ENCODE results near the gene TAL1. TPM values are rescaled to one million over a fixed set of nuclear protein-coding genes. Genes with fewer than 3 reads are reported as not detected.
"Not testable (repeated sequence)": the region's sequence is repeated elsewhere in the genome, so short reads cannot be mapped to it uniquely, and the experiment has no call there.

TAL1 gene
- 1 to 10 TPM; 1.5 to 2.1 (median 1.7) TPM for total RNA-seq
- polyA plus RNA-seq: 1 to 10 TPM in 1 of 3 donors, under 1 TPM in 2; 0.73 to 1.7 (median 0.92) TPM
- long read RNA-seq, donor 1, partial matches to known transcripts: 1 of 1 reads
- long read RNA-seq, donor 1, other reads (novel, unspliced or antisense): 0 of 1 reads
- long read RNA-seq, donor 2: 0 reads

DNA sequence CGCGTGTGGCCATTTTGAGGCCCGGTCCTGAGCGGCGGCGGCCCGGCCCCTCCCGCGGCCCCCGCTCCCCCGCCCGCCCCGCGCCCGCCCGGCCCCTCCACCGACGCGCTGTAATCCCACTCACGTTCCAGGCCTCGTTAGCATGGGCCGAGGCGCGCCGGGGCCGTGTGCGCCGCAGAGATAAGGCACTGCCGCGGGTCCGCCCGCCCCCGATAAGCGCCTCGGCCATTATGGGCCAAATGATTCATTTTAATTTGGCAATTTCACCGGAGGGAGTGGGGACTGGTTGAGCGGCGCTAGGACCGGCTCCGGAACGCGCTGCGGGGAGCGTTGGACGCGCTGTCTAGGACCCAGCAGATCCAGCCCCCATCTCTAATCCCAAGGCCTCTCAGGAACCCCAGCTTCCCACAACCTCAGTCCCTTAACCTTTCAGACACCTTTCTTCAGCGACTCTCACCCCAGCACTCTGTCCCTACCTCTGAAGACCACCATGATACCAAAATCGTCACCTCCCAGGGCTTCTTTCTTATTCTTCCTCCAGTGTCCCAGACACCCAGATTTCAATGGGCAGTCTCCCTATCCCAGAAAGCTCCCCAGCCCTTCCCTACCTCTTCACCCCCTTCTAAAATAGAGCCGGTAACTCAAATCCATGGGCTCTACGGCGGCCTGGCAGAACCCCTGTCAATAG is at the start of gene TAL1:
Gene TAL1 (minus strand): TSS at position 39 of the 688 bp plus-strand sequence. CDS start 6,337 bp downstream, outside the sequence.
- peaks cover 7 to 72% (median 29%) of the 10 kb centered on the region in 3 donors for H3K27me3 ChIP-seq (ENCODE audit: insufficient read depth in 3 of 3, low read length in 2 of 3)
- ATAC-seq (peak; percentile 32 to 50 (median 34)), DNase-seq (peak in 1 of 2 donors; percentile 54)
- H3K4me3 ChIP-seq: peak within 1 kb of the TSS; percentile 62
- intact Hi-C loops (cut with DNase I): no loop called here
- peaks cover 6% of the 10 kb centered on the region for H3K4me1 ChIP-seq
- no peaks in the 10 kb centered on the region for H3K36me3 ChIP-seq (ENCODE audit: insufficient read depth in 1 of 2, low read depth in 1 of 2)
- H3K27ac ChIP-seq: peak within 1 kb of the TSS; percentile 65
- TF ChIP-seq, protein P1, sequence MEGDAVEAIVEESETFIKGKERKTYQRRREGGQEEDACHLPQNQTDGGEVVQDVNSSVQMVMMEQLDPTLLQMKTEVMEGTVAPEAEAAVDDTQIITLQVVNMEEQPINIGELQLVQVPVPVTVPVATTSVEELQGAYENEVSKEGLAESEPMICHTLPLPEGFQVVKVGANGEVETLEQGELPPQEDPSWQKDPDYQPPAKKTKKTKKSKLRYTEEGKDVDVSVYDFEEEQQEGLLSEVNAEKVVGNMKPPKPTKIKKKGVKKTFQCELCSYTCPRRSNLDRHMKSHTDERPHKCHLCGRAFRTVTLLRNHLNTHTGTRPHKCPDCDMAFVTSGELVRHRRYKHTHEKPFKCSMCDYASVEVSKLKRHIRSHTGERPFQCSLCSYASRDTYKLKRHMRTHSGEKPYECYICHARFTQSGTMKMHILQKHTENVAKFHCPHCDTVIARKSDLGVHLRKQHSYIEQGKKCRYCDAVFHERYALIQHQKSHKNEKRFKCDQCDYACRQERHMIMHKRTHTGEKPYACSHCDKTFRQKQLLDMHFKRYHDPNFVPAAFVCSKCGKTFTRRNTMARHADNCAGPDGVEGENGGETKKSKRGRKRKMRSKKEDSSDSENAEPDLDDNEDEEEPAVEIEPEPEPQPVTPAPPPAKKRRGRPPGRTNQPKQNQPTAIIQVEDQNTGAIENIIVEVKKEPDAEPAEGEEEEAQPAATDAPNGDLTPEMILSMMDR (IDR thresholded peaks at IDR 0.05): no peak
- 6 to 11% (median 7%) methylated on average over 33 to 51 of the region's 51 CpGs for WGBS, 3 donors
- H3K9me3 ChIP-seq: no peaks in the 10 kb centered on the region

DNA sequence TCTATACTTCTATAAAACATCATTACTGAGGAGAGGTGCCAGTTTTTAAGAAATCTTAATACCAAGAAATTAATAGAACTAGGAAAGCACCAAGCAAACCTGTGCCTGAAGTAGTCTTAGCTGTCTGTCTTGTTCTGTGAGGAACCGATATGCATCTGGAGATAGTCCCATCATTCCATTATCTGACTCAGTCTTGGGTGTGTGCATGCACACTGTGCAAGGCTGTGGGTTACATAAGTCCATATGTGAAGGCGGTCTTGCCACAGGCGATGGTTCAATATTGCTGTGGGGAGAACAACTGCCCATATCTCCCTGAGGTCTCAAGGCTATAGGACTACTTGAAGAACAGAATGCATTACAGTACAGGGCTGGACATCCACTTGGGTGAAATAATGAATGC is 48.1 kb upstream of the TAL1 start:
- Histone ChIP-seq H3K27me3 (ENCODE audit: insufficient read depth in 3 of 3, low read length in 2 of 3) (no peaks in the 10 kb centered on the region), H3K4me3 (no peak overlapping the region), H3K9me3 (no peaks in the 10 kb centered on the region), H3K27ac (no peak overlapping the region), H3K36me3 (ENCODE audit: insufficient read depth in 1 of 2, low read depth in 1 of 2) (no peaks in the 10 kb centered on the region), H3K4me1 (no peaks in the 10 kb centered on the region)
- WGBS, 3 donors: 97 to 99% (median 98%) methylated on average over 3 of the region's 3 CpGs
- DNase-seq (no peak), ATAC-seq (no peak)
- TF ChIP-seq, protein P1 (IDR thresholded peaks at IDR 0.05): no peak
- intact Hi-C loops (cut with DNase I): no loop called here

- Histone ChIP-seq H3K27ac (no peak overlapping the region), H3K9me3 (no peaks in the 10 kb centered on the region), H3K27me3 (ENCODE audit: insufficient read depth in 3 of 3, low read length in 2 of 3) (no peaks in the 10 kb centered on the region), H3K4me3 (no peak overlapping the region), H3K4me1 (no peaks in the 10 kb centered on the region), H3K36me3 (ENCODE audit: insufficient read depth in 1 of 2, low read depth in 1 of 2) (no peaks in the 10 kb centered on the region)
- DNase-seq: no peak
- intact Hi-C loops (cut with DNase I): no loop called here
- 92 to 94% (median 93%) methylated on average over 2 of the region's 2 CpGs for WGBS, 3 donors
- TF ChIP-seq, protein P1 (IDR thresholded peaks at IDR 0.05): no peak
- ATAC-seq: no peak
Observed at GRCh38 chr1:47276850-47277249, 44.8 kb upstream of the TAL1 start.

DNA sequence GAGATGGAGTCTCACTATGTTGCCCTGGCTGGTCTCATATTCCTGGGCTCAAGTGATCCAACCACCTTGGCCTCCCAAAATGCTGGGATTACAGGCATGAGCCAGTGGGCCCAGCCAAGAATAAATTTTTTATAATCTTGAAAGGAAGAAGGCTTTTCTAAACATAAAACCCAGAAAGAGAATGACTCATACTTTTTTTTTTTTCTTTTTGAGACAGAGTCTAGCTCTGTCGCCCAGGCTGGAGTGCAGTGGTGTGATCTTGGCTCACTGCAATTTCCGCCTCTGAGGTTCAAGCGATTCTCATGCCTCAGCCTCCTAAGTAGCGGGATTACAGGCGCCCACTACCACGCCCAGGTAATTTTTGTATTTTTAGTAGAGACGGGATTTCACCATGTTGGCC is 43.8 kb upstream of the TAL1 start:
- not testable (repeated sequence) for ATAC-seq, DNase-seq
- WGBS, 3 donors: 96 to 98% (median 97%) methylated on average over 7 of the region's 7 CpGs

DNA sequence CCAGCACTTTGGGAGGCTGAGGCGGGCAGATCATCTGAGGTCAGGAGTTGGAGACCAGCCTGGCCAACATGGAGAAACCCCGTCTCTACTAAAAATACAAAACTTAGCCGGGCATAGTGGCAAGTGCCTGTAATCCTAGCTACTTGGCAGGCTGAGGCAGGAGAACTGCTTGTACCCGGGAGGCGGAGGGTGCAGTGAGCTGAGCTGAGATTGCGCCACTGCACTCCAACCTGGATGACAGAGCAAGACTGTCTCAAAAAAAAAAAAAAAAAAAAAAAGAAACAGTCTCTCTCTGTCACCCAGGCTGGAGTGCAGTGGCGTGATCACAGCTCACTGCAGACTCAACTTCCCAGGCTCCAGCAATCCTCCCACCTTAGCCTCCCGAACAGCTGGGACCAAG is 33.5 kb upstream of the TAL1 start:
- H3K27me3 ChIP-seq (ENCODE audit: insufficient read depth in 3 of 3, low read length in 2 of 3); H3K36me3 ChIP-seq (ENCODE audit: insufficient read depth in 1 of 2, low read depth in 1 of 2); H3K9me3 ChIP-seq; intact Hi-C loops (cut with DNase I); H3K4me1 ChIP-seq; H3K4me3 ChIP-seq: not testable (repeated sequence)
- WGBS, 3 donors: 45 to 77% (median 65%) methylated on average over 8 of the region's 8 CpGs
- peak overlapping the region; percentile 50 for H3K27ac ChIP-seq
- ATAC-seq: peak; percentile 40 to 90 (median 82)
- DNase-seq: peak; percentile 32 to 66

More for the DNA sequence above, 43.8 kb upstream of the TAL1 start:
- H3K4me1 ChIP-seq; H3K9me3 ChIP-seq; intact Hi-C loops (cut with DNase I); H3K27me3 ChIP-seq (ENCODE audit: insufficient read depth in 3 of 3, low read length in 2 of 3); H3K36me3 ChIP-seq (ENCODE audit: insufficient read depth in 1 of 2, low read depth in 1 of 2); H3K4me3 ChIP-seq; H3K27ac ChIP-seq: not testable (repeated sequence)

Measured in psoas muscle (tissue), 8 donors.